Small intestine (tissue), 7 donors: Measurements from ENCODE around the gene SYNE1. TPM values are rescaled to one million over a fixed set of nuclear protein-coding genes. Genes with fewer than 3 reads are reported as not detected.

Source experiments
- DNase-seq, 2 donors: peaks; one replicate each; pipeline versions ENCODE4 v3.0.0 to v3.0.0-alpha.2; 2013
- FAIRE-seq: peaks from 2 replicates; lab custom pipeline; 2012; peaks lifted over from hg19 to GRCh38; lab: Jason Lieb, UNC
- H3K27ac ChIP-seq, 3 donors: one replicate each; pipeline ENCODE4 v1.5.1; 2013; ENCODE audit warnings: low read length in 2 of 3, mild to moderate bottlenecking in 2 of 3, control low read depth in 1 of 3, inconsistent platforms in 1 of 3, low read depth in 1 of 3, moderate library complexity in 1 of 3
- H3K27me3 ChIP-seq, 3 donors: one replicate each; pipeline ENCODE4 v1.6.1; 2013; ENCODE audit warnings: low read length in 3 of 3, inconsistent platforms in 1 of 3; ENCODE audit not compliant: control insufficient read depth in 3 of 3, insufficient read depth in 3 of 3
- H3K36me3 ChIP-seq, 3 donors: one replicate each; pipeline ENCODE4 v1.6.1; 2013; ENCODE audit warnings: low read length in 3 of 3, inconsistent platforms in 1 of 3, low read depth in 1 of 3, mild to moderate bottlenecking in 1 of 3, moderate library complexity in 1 of 3; ENCODE audit not compliant: control insufficient read depth in 3 of 3, insufficient read depth in 2 of 3
- H3K4me1 ChIP-seq, 3 donors: one replicate each; pipeline ENCODE4 v1.6.1; 2013; ENCODE audit warnings: low read length in 2 of 3, inconsistent platforms in 1 of 3, low read depth in 1 of 3, mild to moderate bottlenecking in 1 of 3, moderate library complexity in 1 of 3; ENCODE audit not compliant: control insufficient read depth in 3 of 3, insufficient read depth in 2 of 3
- H3K4me3 ChIP-seq, 3 donors: one replicate each; pipeline ENCODE4 v1.5.1; 2013; ENCODE audit warnings: low read length in 3 of 3, control low read depth in 1 of 3, inconsistent platforms in 1 of 3, low read depth in 1 of 3, mild to moderate bottlenecking in 1 of 3, moderate library complexity in 1 of 3
- H3K9me3 ChIP-seq, 2 donors: one replicate each; pipeline ENCODE4 v1.6.1; 2013; ENCODE audit warnings: low read depth in 1 of 2, low read length in 1 of 2; ENCODE audit not compliant: control insufficient read depth in 2 of 2, insufficient read depth in 1 of 2
- WGBS, 3 donors: extraction: QIAGEN DNeasy Blood & Tissue Kit; methylation state at CpG; one replicate each; pipeline ENCODE4 v1.1.7; 2013; 5-methylcytosine and 5-hydroxymethylcytosine counted together
- polyA plus RNA-seq, 4 donors: library from polyadenylated mRNA; stranded (reverse) in 3 of 4; unstranded in 1 of 4; fragments of 200-250 nt in 3 of 4; fragments of 120-200 nt in 1 of 4; gene quantifications; one replicate each; pipeline versions ENCODE4 v1.2.1 to v1.2.3, GENCODE V29; 2013
- donor health status: healthy with polysubstance abuse.
- donor health status: control.
- donor health status: control.
- donor health status: Bipolar disorder and iron deficiency.
- donor health status: healthy.

The SYNE1 gene
- polyA plus RNA-seq, 4 donors = 4.0 to 18.9 (median 9.1) TPM

- no peak for DNase-seq
- H3K9me3 ChIP-seq = peaks cover 0 to 3% of the 10 kb centered on the region in 2 donors
- peaks cover 0 to 2% (median 0%) of the 10 kb centered on the region in 3 donors for H3K36me3 ChIP-seq
- no peak overlapping the region for H3K27ac ChIP-seq
- WGBS, 3 donors = 76 to 86% (median 84%) methylated on average over 4 of the region's 4 CpGs
- H3K4me3 ChIP-seq = no peak overlapping the region
- H3K27me3 ChIP-seq = no peaks in the 10 kb centered on the region
- no peak for FAIRE-seq
- H3K4me1 ChIP-seq = no peaks in the 10 kb centered on the region
Observed at GRCh38 chr6:152246554-152247337, 390.4 kb downstream of the SYNE1 start.

- WGBS, 3 donors = 70 to 74% (median 70%) methylated on average over 4 of the region's 4 CpGs
- no peak for DNase-seq
- FAIRE-seq = no peak
- Histone ChIP-seq H3K4me3 (no peak overlapping the region), H3K27ac (no peak overlapping the region), H3K27me3 (no peaks in the 10 kb centered on the region), H3K4me1 (no peaks in the 10 kb centered on the region), H3K36me3 (peaks cover 0 to 2% (median 2%) of the 10 kb centered on the region in 3 donors), H3K9me3 (peaks cover 0 to 3% of the 10 kb centered on the region in 2 donors)
Observed at GRCh38 chr6:152244998-152245630, 392.0 kb downstream of the SYNE1 start.

- Histone ChIP-seq H3K27ac (no peak overlapping the region), H3K9me3 (peaks cover 0 to 3% of the 10 kb centered on the region in 2 donors), H3K4me3 (no peak overlapping the region), H3K36me3 (peaks cover 2 to 15% (median 3%) of the 10 kb centered on the region in 3 donors), H3K4me1 (no peaks in the 10 kb centered on the region), H3K27me3 (no peaks in the 10 kb centered on the region)
- 48 to 68% (median 56%) methylated on average over 7 of the region's 7 CpGs for WGBS, 3 donors
- peak in 1 of 2 donors; percentile 31 for DNase-seq
- FAIRE-seq = no peak
Observed at GRCh38 chr6:152241013-152241766, 396.0 kb downstream of the SYNE1 start.

GRCh38 chr6:152240436-152240835 is 396.7 kb downstream of the SYNE1 start:
- WGBS, 3 donors = 82 to 90% (median 83%) methylated on average over 3 of the region's 3 CpGs
- no peaks in the 10 kb centered on the region for H3K4me1 ChIP-seq
- H3K36me3 ChIP-seq = peaks cover 0 to 17% (median 3%) of the 10 kb centered on the region in 3 donors
- H3K27me3 ChIP-seq = no peaks in the 10 kb centered on the region
- no peak for DNase-seq
- H3K4me3 ChIP-seq = no peak overlapping the region
- H3K9me3 ChIP-seq = peaks cover 0 to 3% of the 10 kb centered on the region in 2 donors
- no peak overlapping the region for H3K27ac ChIP-seq
- no peak for FAIRE-seq

- no peaks in the 10 kb centered on the region for H3K27me3 ChIP-seq
- no peak for DNase-seq
- H3K4me1 ChIP-seq = no peaks in the 10 kb centered on the region
- no peak for FAIRE-seq
- WGBS, 3 donors = 85 to 91% (median 85%) methylated on average over 8 of the region's 8 CpGs
- H3K4me3 ChIP-seq = no peak overlapping the region
- no peak overlapping the region for H3K27ac ChIP-seq
- H3K36me3 ChIP-seq = peaks cover 3 to 24% (median 5%) of the 10 kb centered on the region in 3 donors
- H3K9me3 ChIP-seq = no peaks in the 10 kb centered on the region
Observed at GRCh38 chr6:152236370-152237097, 400.6 kb downstream of the SYNE1 start.

GRCh38 chr6:152233547-152234320 is 403.4 kb downstream of the SYNE1 start:
- FAIRE-seq (no peak), DNase-seq (no peak)
- WGBS, 3 donors = 83 to 86% (median 84%) methylated on average over 17 of the region's 17 CpGs
- no peak overlapping the region for H3K27ac ChIP-seq
- no peak overlapping the region for H3K4me3 ChIP-seq
- H3K4me1 ChIP-seq = no peaks in the 10 kb centered on the region
- H3K27me3 ChIP-seq = no peaks in the 10 kb centered on the region
- H3K36me3 ChIP-seq = peaks cover 2 to 16% (median 5%) of the 10 kb centered on the region in 3 donors
- no peaks in the 10 kb centered on the region for H3K9me3 ChIP-seq

GRCh38 chr6:152232501-152233151 is 404.5 kb downstream of the SYNE1 start:
- FAIRE-seq = peak; percentile 62
- Histone ChIP-seq H3K27ac (no peak overlapping the region), H3K9me3 (no peaks in the 10 kb centered on the region), H3K4me1 (no peaks in the 10 kb centered on the region), H3K27me3 (no peaks in the 10 kb centered on the region), H3K36me3 (peaks cover 0 to 16% (median 5%) of the 10 kb centered on the region in 3 donors), H3K4me3 (no peak overlapping the region)
- no peak for DNase-seq
- WGBS, 3 donors = 65 to 72% (median 66%) methylated on average over 5 of the region's 5 CpGs
